Activated naive CD8-positive, alpha-beta T cell treated with anti-CD3 and anti-CD28 coated beads, Interleukin-2, amount 10 ng/mL, durations not matched to agents 7 days and 5 days (primary cell): ENCODE measurements around the gene CKB. TPM values are rescaled to one million over a fixed set of nuclear protein-coding genes. Genes with fewer than 3 reads are reported as not detected.
A peak's percentile ranks its signal among the peaks of the same experiment; 100 is the strongest.

Experiments
- ATAC-seq: fragments of 150-1000 bp; cut with Tn5 transposase; one replicate; pipeline ENCODE4 v1.10.0; 2021; ENCODE audit warnings: low read depth, moderate library complexity
- POLR2A ChIA-PET: fragments of 350-600 bp; sonication (Branson Sonifier 250); formaldehyde crosslinking; loops from one replicate; lab custom pipeline; 2021; ENCODE audit warnings: antibody characterized with exemption; lab: Charles Lee
- DNase-seq: peaks from one replicate; pipeline ENCODE4 v3.0.0; 2021
- H3K27ac Mint-ChIP-seq: one replicate; pipeline ENCODE4 v1.8.0; 2022; ENCODE audit warnings: mild to moderate bottlenecking, mixed read lengths
- H3K27me3 Mint-ChIP-seq: one replicate; pipeline ENCODE4 v1.8.0; 2022; ENCODE audit warnings: mild to moderate bottlenecking, moderate library complexity, mixed read lengths
- H3K36me3 Mint-ChIP-seq: one replicate; pipeline ENCODE4 v1.8.0; 2021; ENCODE audit warnings: mild to moderate bottlenecking, mixed read lengths
- H3K4me1 Mint-ChIP-seq: one replicate; pipeline ENCODE4 v1.8.0; 2021; ENCODE audit warnings: mixed read lengths
- H3K4me3 Mint-ChIP-seq: one replicate; pipeline ENCODE4 v1.8.0; 2022; ENCODE audit warnings: mild to moderate bottlenecking, moderate library complexity, mixed read lengths
- H3K9me3 Mint-ChIP-seq: one replicate; pipeline ENCODE4 v1.8.0; 2021; ENCODE audit warnings: mixed read lengths
- total RNA-seq, 2 experiments: library from RNA; stranded (reverse); gene quantifications; one replicate each; pipeline ENCODE4 v1.2.3, GENCODE V29; 2021

The CKB gene
- total RNA-seq, 2 experiments from 2014 or later, result 4.3 to 4.4 TPM

- DNase-seq (no peak), ATAC-seq (peak; percentile 80)
- Mint-ChIP-seq H3K36me3 (peaks cover 28% of the 10 kb centered on the region), H3K27ac (peak overlapping the region; percentile 62), H3K9me3 (no peaks in the 10 kb centered on the region), H3K27me3 (no peaks in the 10 kb centered on the region), H3K4me3 (no peak overlapping the region), H3K4me1 (peaks cover 19% of the 10 kb centered on the region)
- POLR2A ChIA-PET, result no interaction called here
Measured at GRCh38 chr14:103476065-103476464, 46.6 kb downstream of the CKB start.

GRCh38 chr14:103474893-103475292 lies 47.7 kb downstream of the CKB start:
- H3K27ac Mint-ChIP-seq, result no peak overlapping the region

GRCh38 chr14:103472939-103473338 lies 49.7 kb downstream of the CKB start:
- Mint-ChIP-seq H3K36me3 (peaks cover 28% of the 10 kb centered on the region), H3K4me3 (no peak overlapping the region), H3K27me3 (no peaks in the 10 kb centered on the region), H3K9me3 (no peaks in the 10 kb centered on the region), H3K4me1 (peaks cover 7% of the 10 kb centered on the region), H3K27ac (no peak overlapping the region)
- DNase-seq (no peak), ATAC-seq (no peak)
- POLR2A ChIA-PET, result interaction anchor here (0.6 kb wide), 1 partner anchor 339 kb away, joined by 3 read pairs; no protein-coding TSS in a partner anchor

More at GRCh38 chr14:103474893-103475292, 47.7 kb downstream of the CKB start:
- no peaks in the 10 kb centered on the region for H3K27me3 Mint-ChIP-seq
- POLR2A ChIA-PET, result no interaction called here
- no peak for ATAC-seq
- peaks cover 28% of the 10 kb centered on the region for H3K36me3 Mint-ChIP-seq
- no peaks in the 10 kb centered on the region for H3K9me3 Mint-ChIP-seq
- peaks cover 8% of the 10 kb centered on the region for H3K4me1 Mint-ChIP-seq
- no peak for DNase-seq
- H3K4me3 Mint-ChIP-seq, result no peak overlapping the region

Other genes with a start within 250 kb of the CKB start
- gene EIF5, start 188.6 kb downstream of the CKB start, total RNA-seq, result 100 to 1,000 TPM; 202 to 222 TPM
- 10 to 100 TPM; 87.4 to 88.0 TPM for gene MARK3, start 137.4 kb downstream of the CKB start, total RNA-seq
- 1 to 10 TPM; 7.8 to 9.2 TPM for gene TRMT61A, start 6.4 kb upstream of the CKB start, total RNA-seq
- gene BAG5, start 39.8 kb upstream of the CKB start, total RNA-seq, result 10 to 100 TPM; 31.7 to 32.3 TPM
- 10 to 100 TPM; 26.7 to 29.5 TPM for gene COA8, start 40.1 kb upstream of the CKB start, total RNA-seq
- gene KLC1, start 106.4 kb upstream of the CKB start, total RNA-seq, result 100 to 1,000 TPM; 197 to 200 TPM
- gene XRCC3, start 192.6 kb upstream of the CKB start, total RNA-seq, result 10 to 100 TPM; 35.5 to 41.3 TPM
- gene ZFYVE21, start 193.0 kb upstream of the CKB start, total RNA-seq, result 10 to 100 TPM; 18.5 to 19.5 TPM